NCI-H82 (cell line): ENCODE results near the gene ZDHHC13.

Experiments used
- DNase-seq: peaks from one replicate; lab custom pipeline; 2025; lab: John Stamatoyannopoulos, UW

The ZDHHC13 gene

DNA sequence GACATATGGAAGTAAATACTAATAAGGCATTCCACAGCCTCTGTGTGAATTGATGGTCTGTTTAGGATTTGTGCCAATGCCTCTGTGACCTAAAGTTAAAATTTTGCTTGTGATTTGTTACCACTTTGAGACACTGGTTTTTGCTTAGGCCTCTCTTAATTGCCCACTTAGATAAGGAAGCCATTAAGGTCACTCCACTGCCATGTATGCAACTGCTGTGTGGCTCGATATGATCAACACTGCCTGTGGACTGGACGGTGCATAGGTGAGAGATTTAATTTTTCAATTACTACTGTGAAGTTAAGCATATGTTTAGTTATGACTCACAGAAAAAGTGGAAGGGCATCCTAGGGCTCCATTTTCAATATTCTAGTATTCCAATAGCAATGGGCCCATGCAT is 47.9 kb downstream of the ZDHHC13 start:
- DNase-seq = no peak

DNA sequence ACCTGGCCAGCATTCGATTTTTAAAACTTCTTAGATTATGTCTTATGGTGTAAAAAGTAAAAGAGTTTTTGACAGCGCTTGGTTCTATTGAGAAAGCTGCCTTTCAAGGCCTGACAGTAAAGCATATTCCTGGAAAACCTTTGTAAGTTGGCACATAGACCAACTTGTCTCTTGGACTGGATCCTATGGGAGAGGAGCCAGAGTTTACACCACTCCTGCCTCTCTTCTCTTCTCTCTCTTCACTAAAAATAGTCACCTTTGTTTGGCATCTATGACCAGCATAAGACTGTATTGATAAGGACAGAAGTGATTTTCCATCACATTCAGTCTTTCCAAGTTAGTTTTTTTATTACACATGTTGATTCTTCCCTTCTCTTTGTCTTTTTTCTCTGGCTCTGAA is 51.1 kb downstream of the ZDHHC13 start:
- no peak for DNase-seq

DNA sequence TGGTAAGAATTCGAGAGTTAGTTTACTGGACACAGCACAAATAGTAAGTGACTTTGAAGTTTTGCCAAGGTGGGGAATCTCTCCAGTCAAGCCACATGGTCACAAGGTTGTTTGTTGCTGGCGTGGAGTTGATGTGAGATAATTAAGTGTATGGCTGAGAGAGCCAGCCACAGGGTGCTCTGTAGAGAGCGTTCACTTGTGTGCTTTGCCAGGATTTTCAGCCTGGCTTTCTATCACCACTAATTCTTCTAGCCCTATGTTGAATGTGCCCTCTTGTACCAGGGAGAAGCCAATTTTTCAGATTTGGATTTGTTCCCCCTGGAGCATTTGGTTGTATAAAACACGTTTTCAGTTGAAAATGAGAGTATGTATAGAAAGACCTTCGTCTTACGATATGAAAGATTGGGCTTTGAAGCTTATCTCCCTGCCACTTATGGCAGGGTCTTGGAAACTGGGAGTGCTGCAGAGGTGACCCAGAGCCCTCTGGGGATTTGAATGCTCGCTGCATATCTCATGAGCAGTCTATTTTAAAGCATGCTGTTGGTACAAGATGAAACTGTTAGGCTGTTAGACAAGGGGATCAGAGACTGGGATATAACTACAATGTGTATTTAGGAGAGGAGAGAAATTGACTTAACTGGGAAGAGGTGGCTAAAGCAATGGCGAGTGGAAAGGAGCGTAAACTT is 56.2 kb downstream of the ZDHHC13 start:
- no peak for DNase-seq

DNA sequence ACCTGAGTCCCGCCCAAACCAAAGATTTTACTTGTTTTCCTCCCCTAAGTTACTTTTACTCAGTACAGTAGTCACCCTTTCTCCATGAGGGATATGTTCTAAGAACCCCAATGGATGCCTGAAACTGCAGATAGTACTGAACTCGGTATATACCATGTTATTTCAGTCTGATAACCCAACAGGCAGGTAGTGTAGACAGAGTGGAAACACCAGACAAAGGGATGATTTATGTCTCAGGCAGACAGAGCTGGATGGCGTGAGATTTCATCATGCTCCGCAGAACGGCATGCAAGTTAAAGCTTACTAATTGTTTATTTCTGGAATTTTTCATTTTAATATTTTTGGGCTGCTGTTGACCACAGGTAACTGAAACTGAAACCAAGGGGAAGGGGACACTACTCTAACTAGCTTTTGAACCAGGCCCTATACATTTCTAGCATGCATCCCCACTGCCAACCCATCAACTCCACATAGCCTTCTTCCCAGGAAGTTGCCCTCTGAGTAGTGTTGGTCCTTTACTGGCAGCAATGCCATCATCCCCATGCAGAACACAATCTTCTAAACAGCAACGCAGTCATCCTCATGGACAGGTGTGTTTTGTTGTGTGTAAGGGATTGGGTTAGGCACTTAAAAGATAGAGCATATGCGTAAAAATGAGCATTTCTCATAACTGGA is 57.1 kb downstream of the ZDHHC13 start:
- DNase-seq = no peak

DNA sequence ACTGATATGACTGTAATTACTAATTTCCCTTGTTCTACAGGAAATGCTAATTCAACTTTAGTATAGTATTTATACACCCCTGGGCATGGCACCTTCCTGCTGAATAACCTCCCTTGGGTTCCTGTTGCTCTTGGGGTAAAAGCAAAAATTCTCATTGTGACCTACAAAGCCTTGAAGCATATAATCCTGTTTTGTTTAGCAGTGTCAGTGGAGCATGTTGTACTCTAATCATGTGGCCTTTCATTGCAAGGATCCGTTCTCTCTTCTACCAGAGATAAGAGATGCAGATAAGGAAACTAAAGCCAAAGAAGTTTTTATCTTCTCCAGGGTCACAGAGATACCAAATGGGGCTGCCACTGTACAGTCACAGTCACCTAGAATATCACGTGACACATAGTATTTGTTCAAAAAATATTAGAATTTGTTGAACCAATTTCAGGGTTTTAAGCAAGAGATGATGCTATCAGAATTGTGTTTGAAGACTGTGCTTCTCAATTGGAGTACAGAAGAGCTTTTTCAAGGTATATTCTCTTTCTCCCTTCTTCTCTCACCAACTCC is 59.7 kb downstream of the ZDHHC13 start:
- DNase-seq = no peak

DNA sequence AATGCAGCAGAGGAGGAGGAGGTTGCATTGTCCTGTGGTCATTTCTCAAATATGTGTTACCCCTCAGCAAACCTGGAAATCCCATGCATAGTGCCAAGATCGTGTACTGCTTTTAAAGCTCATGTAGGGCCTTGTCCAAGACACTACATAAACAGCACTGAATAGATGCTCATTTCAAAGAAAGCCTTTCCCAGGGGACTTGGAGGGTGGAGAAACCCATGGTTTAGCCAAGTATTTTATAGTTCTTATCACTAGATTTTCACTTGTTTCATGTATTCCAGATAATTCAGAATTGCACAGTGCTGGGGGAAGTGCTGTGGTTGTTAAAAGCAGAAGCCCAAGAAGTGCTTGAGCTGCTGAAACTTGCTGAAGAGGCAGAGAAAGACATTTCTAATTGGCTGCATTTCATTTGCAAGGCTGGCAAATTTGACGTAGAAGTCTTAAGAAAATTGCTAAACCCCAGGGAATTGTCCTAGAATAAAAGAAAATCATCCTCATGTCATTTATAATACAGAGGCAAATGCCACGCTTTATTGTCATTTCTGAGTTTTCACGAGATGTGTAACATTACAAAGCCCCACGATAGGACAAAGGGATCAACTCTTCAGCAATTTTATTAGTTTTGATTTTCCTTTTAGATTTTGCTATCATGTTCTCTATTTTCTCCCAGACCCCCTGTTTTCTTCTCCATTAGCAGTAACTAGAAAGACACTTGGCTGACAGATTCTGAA is 64.7 kb downstream of the ZDHHC13 start:
- DNase-seq = no peak

DNA sequence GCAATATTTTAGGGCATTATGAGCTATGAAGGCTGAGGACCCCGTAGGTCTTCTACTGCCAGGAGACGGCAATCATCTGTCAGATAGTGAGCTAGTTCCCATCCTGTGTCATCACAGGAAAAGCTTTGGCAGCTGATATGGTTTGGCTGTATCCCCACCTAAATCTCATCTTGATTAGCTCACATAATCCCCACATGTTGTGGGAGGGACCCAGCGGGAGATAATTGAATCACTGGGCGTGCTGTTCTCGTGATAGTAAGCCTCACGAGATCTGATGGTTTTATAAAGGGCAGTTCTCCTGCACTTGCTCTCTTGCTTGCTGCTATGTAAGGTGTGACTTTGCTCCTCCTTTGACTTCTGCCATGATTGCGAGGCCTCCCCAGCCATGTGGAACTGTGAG is 66.7 kb downstream of the ZDHHC13 start:
- peak; percentile 85 for DNase-seq

DNA sequence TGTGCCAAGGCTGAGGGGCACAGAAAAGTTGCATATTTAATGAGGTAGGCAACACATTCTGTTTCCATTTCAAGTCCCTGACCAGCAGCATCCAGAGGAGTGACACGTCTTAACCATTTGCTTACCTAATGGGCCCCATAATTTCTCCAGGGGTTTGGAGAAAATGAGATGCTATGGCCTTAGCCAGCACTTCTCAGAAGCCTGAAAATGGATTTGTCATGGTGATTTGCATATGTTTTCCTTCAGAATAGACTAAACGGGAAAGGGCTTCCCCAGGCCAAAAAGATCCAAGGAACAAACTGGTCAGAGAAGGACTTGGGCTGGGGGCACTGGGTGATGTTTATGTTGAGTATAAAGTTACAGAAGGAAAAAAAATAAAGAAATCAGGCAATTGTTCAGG is 68.1 kb downstream of the ZDHHC13 start:
- no peak for DNase-seq

DNA sequence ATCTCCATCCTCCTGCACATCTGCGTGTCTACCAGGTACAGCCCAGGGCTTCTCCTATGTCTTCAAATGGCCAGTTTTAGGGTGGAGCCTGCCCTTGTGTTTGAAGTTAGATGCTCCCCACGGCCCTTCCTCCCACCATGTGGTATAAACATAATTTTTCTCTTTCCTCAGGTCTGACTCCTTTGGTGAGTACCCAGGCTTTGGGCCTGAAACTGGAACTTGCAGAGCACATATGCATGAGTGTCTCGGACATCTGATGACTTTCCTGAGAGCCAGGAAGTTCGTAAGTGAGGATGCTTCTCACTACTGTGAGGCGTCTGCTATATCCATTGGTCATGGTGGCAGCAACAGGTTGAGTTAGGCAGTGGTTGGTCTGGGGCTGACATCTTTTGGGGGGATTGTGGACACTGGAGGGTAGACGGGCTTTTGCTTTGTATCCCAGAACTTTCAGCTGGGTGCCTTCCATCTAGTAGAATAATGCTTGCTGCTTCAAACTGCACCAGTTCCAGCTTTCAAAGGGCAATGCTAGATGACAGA is 68.6 kb downstream of the ZDHHC13 start:
- DNase-seq = no peak

DNA sequence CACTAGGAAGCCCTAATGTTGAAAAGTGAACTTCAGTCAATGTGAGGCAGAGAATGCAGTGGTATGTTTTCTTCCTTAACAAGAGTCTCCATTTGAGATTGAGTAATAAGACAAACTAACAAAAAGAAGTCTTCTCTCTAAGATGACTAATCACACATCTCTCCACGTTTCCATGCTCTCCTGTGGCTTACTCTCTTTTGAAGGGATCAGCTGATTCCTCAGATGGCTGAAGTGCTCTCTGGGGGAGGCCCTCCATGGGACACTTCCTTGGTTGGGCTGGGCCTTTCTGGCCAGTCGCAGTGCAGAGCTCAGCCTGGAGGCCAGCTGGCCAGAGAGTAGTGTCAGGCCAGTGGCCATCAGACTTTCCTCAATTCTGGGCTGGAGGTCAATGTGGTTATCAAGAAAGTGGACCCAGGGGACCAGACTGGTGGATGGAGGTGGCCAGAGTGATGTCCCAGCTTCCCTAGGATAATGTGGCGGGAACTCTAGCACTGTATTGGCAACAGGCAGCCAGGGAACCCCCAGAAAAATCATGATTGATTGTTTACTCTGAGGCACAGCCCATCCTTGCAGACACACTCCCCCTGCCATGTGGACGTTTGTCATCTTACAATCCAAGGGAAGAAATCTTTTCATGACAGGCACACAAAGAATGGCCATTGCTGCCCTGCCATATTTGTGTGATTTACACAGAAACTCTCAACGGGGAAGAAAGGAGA is 70.3 kb downstream of the ZDHHC13 start:
- DNase-seq = no peak

DNA sequence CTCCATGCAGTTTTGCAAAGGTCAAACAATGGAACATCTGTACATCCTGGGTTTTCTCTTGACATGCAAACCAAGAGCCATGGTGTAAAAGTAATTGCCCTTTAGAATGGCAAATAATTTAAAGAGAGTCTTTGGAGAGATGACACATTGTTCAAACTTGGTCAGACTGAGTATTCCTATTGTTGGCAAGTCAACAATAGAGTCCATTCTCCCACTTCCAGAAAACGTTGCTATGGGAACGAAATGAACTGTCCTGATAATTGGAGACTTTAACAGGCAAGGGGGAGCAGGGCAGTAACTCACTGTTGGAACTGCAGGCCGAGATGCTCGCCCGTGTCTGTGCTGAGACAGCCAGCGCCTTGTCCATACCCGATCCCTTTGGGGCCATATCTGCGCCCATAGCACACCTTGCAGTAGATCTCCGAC is 70.9 kb downstream of the ZDHHC13 start:
- DNase-seq = no peak

DNA sequence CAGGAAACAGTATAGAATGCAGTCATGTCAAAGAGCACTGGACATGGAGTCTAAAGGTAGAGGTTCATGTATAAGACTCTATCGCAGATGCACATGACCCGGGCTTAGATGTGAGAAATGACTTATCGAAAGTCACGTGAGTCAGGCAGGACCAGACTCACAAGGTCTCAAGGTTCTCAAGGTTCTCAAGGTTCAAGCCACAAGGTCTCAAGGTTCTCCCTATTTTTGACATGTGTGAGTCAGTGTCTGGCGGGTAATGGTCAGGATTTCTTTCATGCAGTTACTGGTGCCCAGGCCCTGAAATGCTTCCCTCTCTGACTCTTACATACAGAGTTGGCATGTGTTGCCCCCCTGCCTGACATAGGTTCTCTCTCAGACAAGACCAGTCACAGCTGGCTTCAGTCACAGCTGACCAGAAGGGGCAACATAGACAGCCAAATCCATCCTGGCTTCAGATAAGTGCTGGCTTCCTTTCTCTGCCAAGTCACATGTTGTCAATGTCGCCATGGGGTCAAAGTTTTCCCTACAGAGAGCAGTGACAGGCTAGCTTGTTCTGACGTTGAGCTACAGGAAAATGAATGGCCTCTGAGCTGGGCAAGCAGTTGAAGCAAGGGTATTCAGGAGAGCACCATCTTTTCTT is 74.7 kb downstream of the ZDHHC13 start:
- no peak for DNase-seq

DNA sequence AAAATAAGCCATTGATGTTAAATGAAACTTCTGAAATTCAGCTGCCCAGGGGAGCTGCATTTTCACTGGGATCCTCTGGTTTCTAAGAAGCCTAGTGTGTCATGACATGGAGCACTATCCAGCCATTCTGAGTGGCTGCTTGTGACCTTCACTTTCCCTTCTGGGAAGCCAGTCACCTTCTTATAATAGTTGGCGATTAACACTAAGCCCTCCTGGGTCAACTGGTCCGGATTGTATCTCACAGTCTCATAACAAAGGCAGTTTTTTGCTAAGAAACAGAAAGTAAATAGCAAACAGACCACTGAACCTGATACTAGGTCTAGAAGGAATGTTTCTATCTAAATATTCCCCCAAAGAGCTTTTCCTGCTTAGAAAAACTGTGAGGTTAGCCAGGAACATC is 76.9 kb downstream of the ZDHHC13 start:
- DNase-seq = no peak

DNA sequence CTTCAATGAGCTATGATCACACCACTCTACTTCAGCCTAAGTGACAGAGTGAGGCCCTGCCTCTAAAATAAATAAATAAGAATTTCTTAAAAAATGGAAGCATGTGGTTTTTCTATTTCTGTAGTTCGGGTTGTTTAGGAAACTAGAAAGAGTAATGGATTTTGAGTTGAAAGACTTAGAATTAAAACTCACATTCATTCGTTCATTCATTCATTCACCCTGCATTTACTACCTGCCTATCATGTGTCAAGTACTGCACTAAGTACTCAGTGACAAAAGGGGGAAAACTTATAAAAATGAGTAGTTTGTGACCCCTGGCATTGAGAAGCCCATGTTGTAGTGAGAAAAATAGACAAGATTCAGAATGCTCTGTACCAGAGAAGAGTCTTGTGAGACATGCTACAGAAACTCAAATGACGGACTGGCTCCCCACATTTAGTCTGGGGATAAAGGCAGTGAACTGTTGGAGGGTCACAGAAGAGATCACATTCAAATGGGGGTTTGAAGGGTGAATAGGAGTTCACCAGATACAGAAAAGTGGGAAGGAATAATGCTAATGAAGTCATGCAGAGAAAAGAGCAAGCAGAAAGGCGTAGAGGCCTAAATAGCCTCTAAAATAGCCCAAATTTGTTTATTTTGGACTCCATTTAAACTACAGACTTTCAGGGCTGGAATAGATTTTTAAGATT is 77.8 kb downstream of the ZDHHC13 start:
- no peak for DNase-seq

DNA sequence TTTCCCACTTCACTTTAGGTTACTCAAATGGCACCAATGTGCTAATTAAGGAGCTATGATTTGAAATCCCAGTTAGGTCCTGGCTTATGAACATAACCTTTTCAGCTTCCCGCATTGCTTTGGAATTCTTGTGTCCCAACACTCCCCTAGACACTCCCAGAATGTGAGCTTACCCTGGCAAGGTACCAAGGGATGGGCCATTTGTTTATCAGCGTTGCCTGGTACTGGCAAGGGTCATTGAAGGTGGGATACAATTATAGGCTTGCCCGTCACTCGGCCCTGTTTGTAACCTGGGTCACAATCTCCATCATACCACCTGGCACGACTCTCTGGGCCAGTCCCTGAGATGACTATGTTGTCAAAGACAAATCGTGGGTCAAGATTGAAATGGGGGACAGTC is 79.5 kb downstream of the ZDHHC13 start:
- DNase-seq = no peak

DNA sequence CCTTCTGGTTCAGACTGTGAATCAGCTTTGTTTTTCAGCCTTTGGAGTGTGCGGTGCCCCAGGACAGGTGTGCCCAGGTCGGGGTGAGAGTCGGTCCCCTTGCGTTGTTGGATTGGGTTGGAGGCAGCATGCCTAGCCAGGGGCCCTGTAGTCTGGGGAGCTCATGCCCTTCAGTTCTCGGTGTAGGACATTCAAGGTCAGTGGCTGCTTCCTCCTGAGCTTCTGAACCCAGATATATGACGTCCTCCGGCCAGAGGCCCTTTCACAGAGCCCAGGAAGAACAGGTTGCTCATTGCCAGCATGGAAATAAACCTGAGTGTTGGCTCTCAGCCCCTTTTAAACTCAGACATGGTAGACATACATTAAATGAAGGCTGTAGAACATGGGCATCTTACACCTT is 82.1 kb downstream of the ZDHHC13 start:
- DNase-seq = no peak

DNA sequence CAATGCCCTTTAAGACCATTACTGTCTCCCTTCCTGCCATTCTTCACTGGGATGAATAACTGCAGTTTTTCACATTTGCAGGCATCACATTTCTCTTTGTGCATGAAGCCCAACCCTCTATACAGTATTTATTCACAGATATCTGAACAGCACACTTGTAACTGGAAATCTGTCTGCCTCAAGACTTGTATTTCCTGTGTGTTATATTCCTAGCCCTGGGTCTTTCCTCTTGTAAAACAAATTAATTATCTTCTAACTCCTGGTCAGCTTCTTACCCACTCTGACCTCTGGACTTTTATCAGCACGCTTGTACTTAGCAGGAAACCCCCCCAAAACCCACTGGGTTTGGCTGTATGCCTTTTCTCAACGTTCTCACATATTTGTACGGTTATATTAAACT is 82.8 kb downstream of the ZDHHC13 start:
- DNase-seq = no peak

DNA sequence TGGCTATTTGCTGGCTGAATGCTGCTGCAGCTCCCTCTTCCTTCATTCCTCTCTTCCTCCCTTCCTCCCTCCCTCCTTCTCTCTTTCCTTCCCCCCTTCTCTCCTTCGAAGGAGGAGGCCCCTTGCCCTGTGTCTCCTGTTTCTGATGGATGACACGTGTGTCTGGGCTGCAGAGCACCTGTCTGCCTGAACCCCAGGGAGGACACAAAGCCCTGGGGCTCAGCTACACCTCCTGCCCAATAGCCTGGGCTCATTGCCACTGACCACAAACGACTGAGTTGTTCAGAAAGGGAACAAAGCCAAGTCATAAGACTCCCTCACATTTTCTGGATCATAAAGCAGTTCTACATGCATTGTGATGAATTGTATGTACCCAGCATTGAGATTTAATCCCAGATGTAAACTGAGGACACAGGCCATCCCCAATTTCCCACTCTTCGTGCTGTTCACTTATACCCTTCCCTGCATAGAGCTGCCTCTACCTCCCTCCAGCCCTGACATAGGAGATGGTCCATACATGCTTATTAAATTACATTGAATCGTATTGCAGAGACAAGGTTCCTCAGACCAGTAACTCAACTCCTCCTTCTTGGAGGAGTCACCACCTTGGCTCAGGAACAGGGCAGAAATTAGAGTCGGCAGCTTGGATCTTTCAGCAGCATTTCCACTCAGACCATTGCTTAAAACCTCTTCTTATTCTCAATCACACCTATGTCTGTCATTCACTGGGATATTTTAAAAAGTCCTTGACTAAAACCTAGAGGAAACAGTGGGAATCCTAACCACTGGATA is 83.6 kb downstream of the ZDHHC13 start:
- no peak for DNase-seq

DNA sequence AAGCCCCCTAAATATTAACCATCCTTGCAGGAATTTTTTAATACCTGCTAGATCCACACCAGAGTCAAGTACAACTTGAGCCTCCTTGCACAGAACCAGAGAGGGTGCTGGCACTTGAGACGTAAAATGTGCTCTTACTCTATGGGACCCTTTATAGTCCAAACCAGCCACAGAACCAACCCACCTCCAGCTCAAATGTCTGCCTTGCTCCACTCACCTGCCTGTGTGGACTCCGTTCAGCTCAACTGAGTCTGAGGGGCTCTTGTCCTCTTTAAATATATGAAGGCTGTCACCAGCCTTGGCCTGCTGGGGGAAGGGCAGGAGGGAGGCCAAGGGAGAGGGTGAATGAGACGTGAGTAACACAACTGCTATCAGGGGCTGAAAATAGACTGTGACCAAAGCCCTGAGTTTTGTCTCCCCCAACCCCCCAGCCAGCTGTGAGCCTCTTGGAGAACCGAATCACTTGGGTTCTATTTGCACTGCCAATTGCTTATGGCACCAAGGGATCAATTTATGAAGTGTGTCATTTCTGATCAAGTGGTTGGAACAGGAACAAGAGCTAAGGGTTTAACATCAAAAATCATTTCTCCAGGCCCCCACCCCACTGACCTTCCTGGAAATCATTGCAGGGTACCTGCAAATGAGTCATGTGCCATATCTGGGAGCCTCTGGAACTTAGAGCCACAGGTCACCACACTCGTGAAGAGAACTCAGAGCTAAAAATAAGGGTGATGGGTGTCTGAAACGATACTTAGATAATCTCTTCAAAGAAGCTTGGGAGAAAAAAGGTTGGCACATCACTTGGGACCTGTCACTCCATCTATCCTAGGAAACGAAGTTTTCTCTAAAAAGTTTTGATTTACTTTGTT is 85.0 kb downstream of the ZDHHC13 start, which contains the start of gene CSRP3:
TSS of gene CSRP3 (minus strand) at position 247 of the 869 bp plus-strand sequence. CDS start 9,535 bp downstream, outside the sequence.
- DNase-seq = no peak
